Fibroblast of upper back skin (primary cell): ENCODE data around the gene HAX1.
A peak's percentile ranks its signal among the peaks of the same experiment; 100 is the strongest.
"Not testable (repeated sequence)": the region's sequence is repeated elsewhere in the genome, so short reads cannot be mapped to it uniquely, and the experiment has no call there.

ENCODE experiments used
- DNase-seq: peaks from one replicate; pipeline ENCODE4 v3.0.0-alpha.2; 2013

Gene HAX1

GRCh38 chr1:154287591-154287990, 15.2 kb downstream of the HAX1 start:
- DNase-seq: not testable (repeated sequence)

- no peak for DNase-seq
Measured at GRCh38 chr1:154288661-154289060, 16.2 kb downstream of the HAX1 start.

- no peak for DNase-seq
Measured at GRCh38 chr1:154290921-154291320, 18.5 kb downstream of the HAX1 start.

- DNase-seq: no peak
Measured at GRCh38 chr1:154295408-154296235, 23.2 kb downstream of the HAX1 start.

GRCh38 chr1:154301582-154301981, 29.2 kb downstream of the HAX1 start:
- DNase-seq: no peak

GRCh38 chr1:154304664-154305337, 32.4 kb downstream of the HAX1 start:
- no peak for DNase-seq

- peak; percentile 17 for DNase-seq
Measured at GRCh38 chr1:154306151-154306550, 33.7 kb downstream of the HAX1 start.

GRCh38 chr1:154307670-154308270, 35.3 kb downstream of the HAX1 start:
- DNase-seq: not testable (repeated sequence)

- DNase-seq: not testable (repeated sequence)
Measured at GRCh38 chr1:154309136-154309535, 36.7 kb downstream of the HAX1 start.

- DNase-seq: not testable (repeated sequence)
Measured at GRCh38 chr1:154312229-154313065, 40.0 kb downstream of the HAX1 start.

- no peak for DNase-seq
Measured at GRCh38 chr1:154313066-154313356, 40.6 kb downstream of the HAX1 start.

- DNase-seq: not testable (repeated sequence)
Measured at GRCh38 chr1:154314226-154314625, 41.8 kb downstream of the HAX1 start.

- DNase-seq: no peak
Measured at GRCh38 chr1:154316704-154317103, 44.3 kb downstream of the HAX1 start.

GRCh38 chr1:154318386-154318785, 46.0 kb downstream of the HAX1 start:
- no peak for DNase-seq

- no peak for DNase-seq
Measured at GRCh38 chr1:154320882-154321608, 48.6 kb downstream of the HAX1 start, which contains the start of gene AQP10. Gene AQP10, plus strand, starts transcription at chr1:154321093. Its CDS starts 63 bp downstream, at chr1:154321156.

- DNase-seq: not testable (repeated sequence)
Measured at GRCh38 chr1:154321609-154321934, 49.1 kb downstream of the HAX1 start.

- no peak for DNase-seq
Measured at GRCh38 chr1:154323493-154323892, 51.1 kb downstream of the HAX1 start.

GRCh38 chr1:154324241-154324640, 51.8 kb downstream of the HAX1 start:
- no peak for DNase-seq

- DNase-seq: peak; percentile 76
Measured at GRCh38 chr1:154324669-154325582, 52.5 kb downstream of the HAX1 start, which contains the start of gene ATP8B2. Gene ATP8B2, plus strand, starts transcription at chr1:154325525. Its CDS starts 2,617 bp downstream, at chr1:154328142.
